Stimulated activated CD4-positive, alpha-beta T cell treated with anti-CD3 and anti-CD28 coated beads, Interleukin-15, amount 100 ng/mL, for 24 hours (primary cell): ENCODE results near the gene HDAC6.
"Not testable (repeated sequence)": the region's sequence is repeated elsewhere in the genome, so short reads cannot be mapped to it uniquely, and the experiment has no call there.

Source experiments
- DNase-seq: peaks from one replicate; pipeline ENCODE4 v3.0.0-alpha.2; 2020

Gene HDAC6

GRCh38 chrX:48826876-48827653 is 25.2 kb downstream of the HDAC6 start:
- DNase-seq: no peak

DNA sequence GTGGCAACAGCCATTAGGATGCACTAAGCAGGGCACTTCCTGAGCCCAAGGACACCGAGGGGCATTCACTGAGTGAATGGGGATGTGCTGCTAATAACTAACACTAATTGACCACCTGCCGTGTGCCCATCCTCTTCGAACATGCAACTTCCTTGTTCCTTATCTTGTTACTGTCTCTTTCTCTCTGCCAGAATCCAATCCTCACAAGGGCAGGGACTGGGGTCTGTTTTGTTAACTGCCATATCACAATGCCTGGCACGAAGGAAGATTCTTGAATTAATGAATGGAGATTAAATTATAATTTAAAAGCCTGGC is 25.7 kb downstream of the HDAC6 start:
- no peak for DNase-seq

DNA sequence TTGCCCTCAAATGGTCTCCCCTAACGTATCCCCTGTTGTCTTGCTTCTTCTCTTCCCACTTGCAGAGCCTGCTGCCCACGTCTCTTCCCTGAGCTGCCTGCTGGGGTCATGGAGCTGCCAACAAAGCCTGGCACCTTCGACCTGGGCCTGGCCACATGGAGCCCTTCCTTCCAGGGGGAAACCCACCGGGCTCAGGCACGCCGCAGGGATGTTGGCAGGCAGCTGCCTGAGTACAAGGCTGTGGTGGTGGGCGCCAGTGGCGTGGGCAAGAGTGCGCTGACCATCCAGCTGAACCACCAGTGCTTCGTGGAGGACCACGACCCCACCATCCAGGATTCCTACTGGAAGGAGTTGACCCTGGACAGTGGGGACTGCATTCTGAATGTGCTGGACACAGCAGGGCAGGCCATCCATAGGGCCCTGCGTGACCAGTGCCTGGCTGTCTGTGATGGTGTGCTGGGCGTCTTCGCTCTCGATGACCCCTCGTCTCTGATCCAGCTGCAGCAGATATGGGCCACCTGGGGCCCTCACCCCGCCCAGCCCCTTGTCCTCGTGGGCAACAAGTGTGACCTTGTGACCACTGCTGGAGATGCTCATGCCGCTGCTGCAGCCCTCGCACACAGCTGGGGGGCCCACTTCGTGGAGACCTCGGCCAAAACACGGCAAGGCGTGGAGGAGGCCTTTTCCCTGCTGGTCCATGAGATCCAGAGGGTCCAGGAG is 27.3 kb downstream of the HDAC6 start:
- DNase-seq: no peak

DNA sequence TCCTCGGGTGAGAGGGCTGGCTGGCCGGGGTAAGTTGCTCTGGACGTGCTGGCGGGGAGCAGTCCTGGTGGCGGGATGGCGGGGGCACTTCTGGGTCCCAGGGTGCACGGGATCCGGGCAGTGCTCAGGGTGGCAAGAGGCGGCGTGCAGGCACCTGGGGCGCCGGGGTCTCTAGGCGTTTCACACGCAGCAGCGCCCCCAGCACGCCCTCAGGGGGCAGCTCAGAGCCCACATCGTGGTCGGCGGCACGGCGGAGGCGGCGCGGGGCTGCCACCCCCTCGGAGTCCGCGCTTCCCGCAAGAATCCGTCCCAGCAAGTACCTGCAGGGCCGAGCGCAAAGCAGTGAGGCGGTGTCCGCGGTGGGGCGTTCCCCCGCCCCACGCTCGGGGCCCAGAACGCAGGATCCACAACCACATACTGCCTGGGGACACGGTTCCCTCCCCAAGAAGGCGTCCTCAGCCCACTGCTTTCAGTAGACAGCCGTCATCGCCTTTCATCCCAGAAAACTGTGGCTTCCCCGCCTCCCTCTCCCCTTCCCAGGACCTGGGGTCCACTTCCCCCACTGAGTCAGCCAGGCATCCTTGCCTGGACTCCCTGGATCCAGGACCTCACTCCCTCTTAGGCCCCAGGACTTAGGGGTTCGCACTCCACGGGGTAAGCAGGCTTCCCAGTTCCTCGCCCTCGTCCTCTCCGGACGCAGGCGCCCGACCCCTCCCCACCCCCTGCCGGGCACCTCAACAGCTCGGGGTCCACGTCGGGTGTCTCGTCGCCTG is 29.5 kb downstream of the HDAC6 start:
- no peak for DNase-seq

DNA sequence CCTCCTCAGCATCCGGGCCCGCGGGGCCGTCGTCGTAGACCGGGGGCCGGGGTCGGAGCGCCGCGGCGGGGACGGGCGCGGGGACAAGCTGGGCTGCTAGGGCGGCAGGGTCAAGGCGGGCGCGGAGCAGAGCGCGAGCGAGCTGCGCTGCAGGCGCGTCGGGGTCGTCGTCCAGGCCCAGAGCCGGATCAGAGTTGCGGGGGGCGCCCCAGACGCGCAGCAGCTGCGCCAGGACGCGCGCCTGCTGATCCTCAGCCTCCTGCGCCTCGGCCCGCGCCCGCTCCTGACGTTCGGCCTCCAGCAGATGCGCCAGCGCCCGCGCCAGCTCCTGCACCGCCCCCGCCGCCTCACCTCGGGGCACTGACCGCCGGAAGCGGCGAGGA is 30.0 kb downstream of the HDAC6 start:
- DNase-seq: no peak

- DNase-seq: no peak
Measured at GRCh38 chrX:48833542-48834138, 31.8 kb downstream of the HDAC6 start.

- DNase-seq: no peak
Measured at GRCh38 chrX:48834383-48834709, 32.5 kb downstream of the HDAC6 start.

- DNase-seq: peak; percentile 19
Measured at GRCh38 chrX:48835524-48836329, 33.9 kb downstream of the HDAC6 start, which contains the start of gene PCSK1N. PCSK1N (minus strand) TSS chrX:48835610; CDS start chrX:48835532, 78 bp downstream.

DNA sequence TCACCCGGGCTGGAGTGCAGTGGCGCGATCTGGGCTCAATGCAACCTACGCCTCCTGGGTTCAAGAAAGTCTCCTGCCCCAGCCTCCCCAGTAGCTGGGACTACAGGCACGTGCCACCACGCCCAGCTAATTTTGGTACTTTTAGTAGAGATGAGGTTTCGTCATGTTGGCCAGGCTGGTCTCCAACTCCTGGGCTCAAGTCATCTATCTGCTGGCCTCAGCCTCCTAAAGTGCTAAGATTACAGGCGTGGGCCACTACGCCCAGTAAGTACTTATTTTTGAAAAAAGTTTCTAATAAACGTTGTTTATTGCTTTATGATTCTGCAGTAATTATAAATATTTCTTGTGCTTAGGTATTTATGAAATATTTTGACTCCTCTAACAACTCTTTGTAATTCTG is 37.8 kb downstream of the HDAC6 start:
- DNase-seq: no peak

DNA sequence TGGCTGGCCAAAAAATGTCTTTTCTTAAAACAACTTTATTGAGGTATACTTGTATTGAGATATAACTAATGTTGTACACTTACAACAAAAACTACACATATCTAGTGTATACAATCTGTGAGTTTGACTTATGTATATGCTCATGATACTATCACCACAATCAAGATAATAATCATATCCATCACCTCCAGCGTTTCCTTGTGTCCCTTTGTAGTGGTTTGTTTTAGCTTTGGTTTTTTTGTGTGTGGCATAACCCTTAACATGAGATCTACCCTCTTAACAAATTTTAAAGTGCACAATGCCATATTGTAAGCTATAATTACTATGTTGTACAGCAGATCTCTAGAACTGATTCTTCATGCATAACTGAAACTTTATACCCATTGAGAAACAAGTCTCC is 47.0 kb downstream of the HDAC6 start:
- no peak for DNase-seq

GRCh38 chrX:48852857-48853256 is 51.0 kb downstream of the HDAC6 start:
- DNase-seq: no peak

DNA sequence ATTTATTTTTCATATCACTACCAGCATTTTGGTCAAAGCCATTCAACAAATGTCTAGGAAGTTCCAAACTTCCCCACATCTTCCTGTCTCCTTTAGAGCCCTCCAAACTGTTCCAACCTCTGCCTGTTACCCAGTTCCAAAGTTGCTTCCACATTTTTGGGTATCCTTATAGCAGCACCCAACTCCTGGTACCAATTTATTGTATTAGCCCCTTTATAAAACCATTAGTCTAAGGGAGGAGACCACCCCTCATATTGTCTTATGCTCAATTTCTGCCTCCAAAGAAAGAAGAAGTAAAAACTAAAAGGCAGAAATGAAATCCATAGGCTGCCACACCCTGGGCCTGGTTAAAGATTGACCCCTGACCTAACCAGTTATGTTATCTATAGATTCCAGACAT is 51.6 kb downstream of the HDAC6 start:
- not testable (repeated sequence) for DNase-seq

- DNase-seq: not testable (repeated sequence)
Measured at GRCh38 chrX:48854121-48854804, 52.4 kb downstream of the HDAC6 start.

DNA sequence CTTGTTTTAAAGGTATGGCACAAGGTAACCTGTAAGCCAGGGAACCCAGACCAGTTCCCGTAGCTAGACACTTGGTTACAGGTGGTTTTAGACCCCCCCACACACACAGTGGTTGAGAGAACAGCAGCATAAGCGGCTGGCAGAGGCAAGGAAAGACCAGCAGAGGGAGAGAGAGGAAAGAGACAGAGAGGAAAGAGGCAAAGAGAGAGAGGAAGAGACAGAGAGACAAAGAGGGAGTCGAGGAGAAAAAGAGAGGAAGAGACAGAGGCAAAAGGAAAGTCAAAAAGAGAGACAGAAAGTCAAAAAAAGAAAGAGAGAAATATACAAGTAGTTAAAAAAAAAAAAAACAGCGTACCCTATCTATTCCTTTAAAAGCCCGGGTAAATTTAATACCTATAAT is 53.0 kb downstream of the HDAC6 start:
- no peak for DNase-seq

DNA sequence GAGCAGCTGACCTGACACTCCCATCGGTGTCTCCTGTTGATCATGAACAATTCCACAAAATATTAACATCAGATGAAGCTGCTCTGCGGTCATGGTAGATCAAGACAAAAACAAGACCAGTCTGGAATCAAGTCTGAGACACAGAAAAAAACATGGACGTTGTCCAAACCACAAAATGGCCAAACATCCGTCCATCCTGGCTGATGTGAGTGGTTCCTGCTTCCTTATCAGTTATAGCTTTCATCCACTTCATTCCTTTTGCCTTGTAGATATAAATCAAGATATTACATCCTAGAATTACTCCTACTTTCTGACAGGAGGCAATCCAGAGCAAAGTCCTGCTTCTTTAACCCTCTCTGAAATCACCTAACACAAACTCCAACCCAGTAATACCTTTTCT is 62.3 kb downstream of the HDAC6 start:
- DNase-seq: no peak

GRCh38 chrX:48872017-48872416 is 70.2 kb downstream of the HDAC6 start:
- not testable (repeated sequence) for DNase-seq
